Smooth muscle cell (in vitro differentiated cells): ENCODE results near the gene LIMS1. TPM values are rescaled to one million over a fixed set of nuclear protein-coding genes. Genes with fewer than 3 reads are reported as not detected.
A peak's percentile ranks its signal among the peaks of the same experiment; 100 is the strongest.
"Not testable (repeated sequence)": the region's sequence is repeated elsewhere in the genome, so short reads cannot be mapped to it uniquely, and the experiment has no call there.

ENCODE experiments used
- DNase-seq: peaks from one replicate; lab custom pipeline; 2025; ENCODE audit not compliant: unreplicated experiment; lab: John Stamatoyannopoulos, UW
- H2AFZ ChIP-seq: fragments of 200-600 bp; sonication (generic); 2 replicates; pipeline ENCODE4 v1.6.0; 2016; ENCODE audit warnings: antibody characterized with exemption, low read depth, mild to moderate bottlenecking
- H3F3A ChIP-seq: fragments of 200-600 bp; sonication (generic); 2 replicates; pipeline ENCODE4 v1.6.0; 2017; ENCODE audit warnings: antibody characterized with exemption, low read depth
- H3K27ac ChIP-seq: fragments of 200-600 bp; sonication (generic); 2 replicates; pipeline ENCODE4 v1.5.1; 2016; ENCODE audit warnings: low read depth, mild to moderate bottlenecking
- H3K27me3 ChIP-seq: fragments of 200-600 bp; sonication (generic); 2 replicates; pipeline ENCODE4 v1.6.1; 2016; ENCODE audit warnings: low read depth, mild to moderate bottlenecking
- H3K36me3 ChIP-seq: fragments of 200-600 bp; sonication (generic); 2 replicates; pipeline ENCODE4 v1.5.1; 2016; ENCODE audit warnings: low read depth
- H3K4me1 ChIP-seq: fragments of 200-600 bp; sonication (generic); 2 replicates; pipeline ENCODE4 v1.5.1; 2016; ENCODE audit warnings: low read depth
- H3K4me2 ChIP-seq: fragments of 200-600 bp; sonication (generic); 2 replicates; pipeline ENCODE4 v1.6.0; 2016; ENCODE audit warnings: mild to moderate bottlenecking
- H3K4me3 ChIP-seq: fragments of 200-600 bp; sonication (generic); 2 replicates; pipeline ENCODE4 v1.5.1; 2016; ENCODE audit warnings: mild to moderate bottlenecking
- H3K79me2 ChIP-seq: fragments of 200-600 bp; sonication (generic); 2 replicates; pipeline ENCODE4 v1.6.0; 2016; ENCODE audit warnings: low read depth, mild to moderate bottlenecking
- H3K9ac ChIP-seq: fragments of 200-600 bp; sonication (generic); 2 replicates; pipeline ENCODE4 v1.6.0; 2016; ENCODE audit warnings: low read depth
- H3K9me3 ChIP-seq: fragments of 200-600 bp; sonication (generic); replicated peaks from 2 replicates; pipeline ENCODE4 v1.5.1; 2016; ENCODE audit warnings: low read depth
- H4K20me1 ChIP-seq: fragments of 200-600 bp; sonication (generic); 2 replicates; pipeline ENCODE4 v1.6.0; 2016; ENCODE audit warnings: low read depth
- CTCF ChIP-seq: fragments of 200-600 bp; sonication (generic); IDR thresholded peaks from 2 replicates; pipeline ENCODE4 v1.5.1; 2017; ENCODE audit warnings: borderline replicate concordance, mild to moderate bottlenecking, antibody characterized with exemption; ENCODE audit not compliant: insufficient read depth, poor library complexity, severe bottlenecking
- WGBS: methylation state at CpG from one replicate; pipeline ENCODE4 v1.1.7; 2016; ENCODE audit warnings: low lambda C conversion rate; 5-methylcytosine and 5-hydroxymethylcytosine counted together
- polyA plus RNA-seq: library from polyadenylated mRNA; unstranded; fragments of >200 nt; fragmentation: Nextera tagmentation; extraction: Ambion mirVana; gene quantifications from 2 replicates; pipeline ENCODE4 v1.2.1, GENCODE V29; 2016
- total RNA-seq: library from RNA; depleted of rRNA; stranded (reverse); fragments of >200 nt; gene quantifications from 2 replicates; pipeline ENCODE4 v1.2.3, GENCODE V29; 2014

LIMS1 gene
- total and polyA plus RNA-seq, 2 experiments from 2014 or later, result 56.9 to 155 TPM

DNA sequence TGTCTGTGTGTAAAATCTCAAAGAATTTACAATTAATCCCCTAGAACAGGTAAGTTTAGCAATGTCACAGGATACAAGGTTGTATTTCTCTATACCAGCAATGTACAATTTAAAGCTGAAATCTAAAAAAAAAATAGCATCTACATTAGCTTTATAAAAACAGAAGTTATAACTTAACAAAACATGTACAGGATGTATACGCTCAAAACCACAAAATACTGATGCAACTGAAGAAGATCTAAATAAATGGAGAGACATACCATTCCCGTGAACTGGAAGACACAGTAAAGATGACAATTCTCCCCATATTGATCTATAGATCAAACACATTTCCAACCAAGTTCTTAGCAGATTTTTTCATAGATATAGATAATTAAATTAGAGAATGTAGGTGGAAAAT is 167.5 kb downstream of the LIMS1 start:
- no peaks in the 10 kb centered on the region for H3K4me1 ChIP-seq
- peak overlapping the region; percentile 21 for H3K4me2 ChIP-seq
- H2AFZ ChIP-seq, result no peak overlapping the region
- no peak overlapping the region for H3K9ac ChIP-seq
- no peaks in the 10 kb centered on the region for H3K36me3 ChIP-seq
- H3K27ac ChIP-seq, result no peak overlapping the region
- H3K4me3 ChIP-seq, result no peak overlapping the region
- 71% methylated on average over 2 of the region's 2 CpGs for WGBS
- H3K79me2 ChIP-seq, result no peaks in the 10 kb centered on the region
- no peaks in the 10 kb centered on the region for H4K20me1 ChIP-seq
- DNase-seq, result no peak
- no peaks in the 10 kb centered on the region for H3F3A ChIP-seq
- no peaks in the 10 kb centered on the region for H3K27me3 ChIP-seq
- no peak for TF ChIP-seq CTCF
- H3K9me3 ChIP-seq, result no peaks in the 10 kb centered on the region

GRCh38 chr2:108704871-108705270 is 170.6 kb downstream of the LIMS1 start:
- DNase-seq, result no peak
- H3K36me3 ChIP-seq, result no peaks in the 10 kb centered on the region
- H2AFZ ChIP-seq, result no peak overlapping the region
- H3K9ac ChIP-seq, result no peak overlapping the region
- TF ChIP-seq CTCF, result no peak
- no peaks in the 10 kb centered on the region for H3K79me2 ChIP-seq
- H3K27me3 ChIP-seq, result no peaks in the 10 kb centered on the region
- no peak overlapping the region for H3K4me3 ChIP-seq
- H4K20me1 ChIP-seq, result no peaks in the 10 kb centered on the region
- no peaks in the 10 kb centered on the region for H3K9me3 ChIP-seq
- WGBS, result 90% methylated on average over 1 of the region's 1 CpG
- no peak overlapping the region for H3K27ac ChIP-seq
- H3K4me2 ChIP-seq, result no peak overlapping the region
- no peaks in the 10 kb centered on the region for H3K4me1 ChIP-seq
- no peaks in the 10 kb centered on the region for H3F3A ChIP-seq

- no peak overlapping the region for H2AFZ ChIP-seq
- TF ChIP-seq CTCF, result no peak
These were observed 173.0 kb downstream of the LIMS1 start for GRCh38 chr2:108707300-108707699.

DNA sequence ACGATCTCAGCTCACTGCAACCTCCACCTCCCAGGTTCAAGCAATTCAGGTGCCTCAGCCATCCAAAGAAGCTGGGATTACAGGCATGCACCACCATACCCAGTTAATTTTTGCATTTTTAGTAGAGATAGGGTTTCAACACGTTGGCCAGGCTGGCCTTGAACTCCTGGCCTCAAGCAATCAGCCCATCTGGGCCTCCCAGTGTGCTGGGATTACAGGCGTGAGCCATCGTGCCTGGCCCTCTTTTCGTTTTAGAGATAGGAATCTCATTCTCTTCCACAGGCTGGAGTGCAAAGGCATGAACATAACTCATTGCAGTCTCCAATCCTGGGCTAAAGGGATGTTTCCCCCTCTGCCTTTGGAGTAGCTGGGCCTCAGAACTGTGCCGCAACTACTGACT is 182.7 kb downstream of the LIMS1 start:
- H3K36me3 ChIP-seq, H3K27ac ChIP-seq, H3K4me1 ChIP-seq, H3F3A ChIP-seq, H3K4me2 ChIP-seq, H3K9ac ChIP-seq, H4K20me1 ChIP-seq, H3K27me3 ChIP-seq, DNase-seq, H3K9me3 ChIP-seq, H3K4me3 ChIP-seq, H2AFZ ChIP-seq: not testable (repeated sequence)
- 81% methylated on average over 6 of the region's 6 CpGs for WGBS
- H3K79me2 ChIP-seq, result peaks cover 26% of the 10 kb centered on the region

More at GRCh38 chr2:108707300-108707699, 173.0 kb downstream of the LIMS1 start:
- no peaks in the 10 kb centered on the region for H3F3A ChIP-seq
- H3K4me2 ChIP-seq, result no peak overlapping the region
- H4K20me1 ChIP-seq, result no peaks in the 10 kb centered on the region
- H3K36me3 ChIP-seq, result no peaks in the 10 kb centered on the region
- no peaks in the 10 kb centered on the region for H3K79me2 ChIP-seq
- no peak overlapping the region for H3K9ac ChIP-seq
- DNase-seq, result no peak
- no peak overlapping the region for H3K27ac ChIP-seq
- no peaks in the 10 kb centered on the region for H3K27me3 ChIP-seq
- no peak overlapping the region for H3K4me3 ChIP-seq
- H3K9me3 ChIP-seq, result no peaks in the 10 kb centered on the region
- no peaks in the 10 kb centered on the region for H3K4me1 ChIP-seq
